Sciatic nerve (tissue), 2 donors: ENCODE results near the gene VARS2. TPM values are rescaled to one million over a fixed set of nuclear protein-coding genes. Genes with fewer than 3 reads are reported as not detected.

ENCODE experiments used
- ATAC-seq: fragments of 200-7000 bp; cut with Tn5 transposase; one replicate; pipeline ENCODE4 v1.9.1; 2020; ENCODE audit warnings: mild to moderate bottlenecking, moderate library complexity
- DNase-seq: peaks from one replicate; pipeline ENCODE4 v3.0.0-alpha.2; 2020; ENCODE audit warnings: low spot score
- intact Hi-C: fragments of 100-400 bp; cut with DNase I; formaldehyde crosslinking; loops from one replicate; pipeline ENCODE4 v1.14.2; 2022
- microRNA-seq: library from miRNA; unstranded; fragments of <30 nt; microRNA quantifications from one replicate; pipeline ENCODE4 v1.2.0, GENCODE V29; 2020
- total RNA-seq: library from RNA; stranded (reverse); fragmentation: NEBNext Ultra II Directional; extraction: Animal tissue kit (Norgen Biotek cat#: 25700); gene quantifications from one replicate; pipeline ENCODE4 v1.2.1, GENCODE V29; 2021
- donor health status: DM: no; HTN: no; CAD: no.
- donor health status: DM: no; HTN: no; CAD: no.

VARS2 gene
- total RNA-seq, 1 donor from 2014 or later = 25.2 TPM

GRCh38 chr6:30972816-30973215, 58.8 kb downstream of the VARS2 start:
- intact Hi-C loops = no loop called here
- ATAC-seq (no peak), DNase-seq (no peak)

DNA sequence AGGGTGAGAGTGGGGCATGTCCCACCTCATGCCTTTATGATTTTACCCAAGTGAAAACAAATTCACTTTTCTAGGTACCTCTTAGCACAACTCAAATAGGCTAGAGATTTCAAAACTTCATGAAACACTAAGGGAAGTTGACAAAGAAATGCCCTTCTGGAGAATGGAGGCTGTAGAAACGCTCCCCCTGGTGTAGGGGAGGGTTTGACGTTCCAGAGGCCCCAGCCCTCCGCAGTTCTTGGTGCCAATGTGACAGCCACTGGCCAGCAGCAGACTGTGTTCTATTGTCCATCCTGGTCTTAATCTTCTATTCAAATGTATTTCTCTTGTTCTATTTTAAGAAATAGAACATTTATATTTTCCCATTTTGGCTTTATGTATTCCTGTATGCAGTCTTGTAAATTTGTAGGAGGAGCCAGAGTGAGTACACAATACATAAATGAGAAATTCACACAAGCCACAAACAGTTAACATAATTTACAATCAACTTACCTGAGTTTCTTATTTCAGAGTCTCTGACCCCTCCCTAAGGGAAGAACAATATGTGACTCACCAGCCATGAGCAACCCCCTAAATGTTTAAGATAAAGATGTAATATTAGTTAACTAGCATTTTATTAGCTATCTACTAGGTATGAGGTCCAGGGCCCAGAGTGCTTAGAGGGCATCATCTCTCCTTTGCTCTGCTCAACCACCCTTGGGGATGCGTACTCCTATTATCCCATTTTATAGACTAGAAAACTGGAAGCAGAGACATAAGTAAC, 60.6 kb downstream of the VARS2 start:
- no peak for ATAC-seq
- intact Hi-C loops = no loop called here
- DNase-seq = no peak

Small RNA genes lying within 50 kb of the gene (microRNA-seq; reads per million reads assigned to microRNA genes)
- not detected for gene MIR4640

Other genes with a start within 250 kb of the VARS2 start
- gene DHX16, start 241.2 kb upstream of the VARS2 start, total RNA-seq = 25.2 TPM
- 93.0 TPM for gene PPP1R18, start 227.6 kb upstream of the VARS2 start, total RNA-seq
- 11.0 TPM for gene NRM, start 223.3 kb upstream of the VARS2 start, total RNA-seq
- gene MDC1, start 197.0 kb upstream of the VARS2 start, total RNA-seq = 43.2 TPM
- 292 TPM for gene TUBB, start 193.9 kb upstream of the VARS2 start, total RNA-seq
- gene FLOT1, start 171.6 kb upstream of the VARS2 start, total RNA-seq = 172 TPM
- 40.7 TPM for gene IER3, start 169.7 kb upstream of the VARS2 start, total RNA-seq
- 93.5 TPM for gene DDR1, start 29.7 kb upstream of the VARS2 start, total RNA-seq
- 30.4 TPM for gene GTF2H4, start 6.0 kb upstream of the VARS2 start, total RNA-seq
- gene SFTA2, start 17.9 kb downstream of the VARS2 start, total RNA-seq = 0.76 TPM
- 0.18 TPM for gene MUCL3, start 26.7 kb downstream of the VARS2 start, total RNA-seq
- 0.18 TPM for gene MUC21, start 69.5 kb downstream of the VARS2 start, total RNA-seq
- not detected for gene MUC22, start 96.2 kb downstream of the VARS2 start, total RNA-seq
- gene C6orf15, start 198.3 kb downstream of the VARS2 start, total RNA-seq = not detected
- 0.62 TPM for gene PSORS1C1, start 200.6 kb downstream of the VARS2 start, total RNA-seq
- gene CDSN, start 206.2 kb downstream of the VARS2 start, total RNA-seq = not detected
- gene PSORS1C2, start 224.8 kb downstream of the VARS2 start, total RNA-seq = not detected
- gene CCHCR1, start 243.6 kb downstream of the VARS2 start, total RNA-seq = 23.8 TPM
- 5.9 TPM for gene TCF19, start 244.4 kb downstream of the VARS2 start, total RNA-seq